ENCODE measurements around the gene TBC1D32. TPM values are rescaled to one million over a fixed set of nuclear protein-coding genes. Genes with fewer than 3 reads are reported as not detected.

The TBC1D32 gene
- total RNA-seq, 1 experiment from 2014 or later = 9.0 TPM

DNA sequence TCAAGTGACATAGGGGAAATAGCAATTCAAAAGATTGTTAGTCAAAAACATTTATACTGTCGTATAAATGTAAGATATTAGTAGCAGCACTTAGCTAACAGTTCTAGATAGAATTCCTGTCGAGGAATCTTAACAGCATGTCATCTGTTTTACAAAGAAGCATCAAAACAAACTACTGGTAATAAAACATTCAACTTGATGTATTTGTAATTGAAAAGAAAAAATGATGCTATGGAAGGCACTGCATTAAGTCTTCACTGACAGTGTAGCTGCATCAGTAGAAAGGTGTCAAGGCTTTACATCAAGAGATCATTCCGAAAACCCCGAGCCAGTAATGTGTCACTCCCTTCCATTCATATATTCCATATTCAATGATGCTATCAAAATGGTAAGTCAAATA, 223.5 kb downstream of the TBC1D32 start:
- no peak overlapping the region for H3K18ac ChIP-seq (ENCODE audit: insufficient read length, low read depth, low read length)
- H3K4me1 Mint-ChIP-seq = peaks cover 4 to 7% of the 10 kb centered on the region in 2 experiments

More for the DNA sequence above, 223.5 kb downstream of the TBC1D32 start:
- H2BK20ac ChIP-seq (ENCODE audit: low read depth, low read length, poor library complexity, severe bottlenecking) = no peak overlapping the region
- H3K4me2 ChIP-seq (ENCODE audit: insufficient read depth, insufficient read length, low read length) = no peak overlapping the region
- no peak overlapping the region for H3T11ph ChIP-seq (ENCODE audit: low read length)
- no peak for TF ChIP-seq CTCF (conservative IDR thresholded peaks at IDR 0.05)
- no peak overlapping the region for H3K27ac ChIP-seq (ENCODE audit: insufficient read length, low read depth, low read length)
- H3K9me3 ChIP-seq (ENCODE audit: control insufficient read depth, low read depth, low read length) = no peaks in the 10 kb centered on the region
- no peaks in the 10 kb centered on the region for H3K27me3 ChIP-seq (ENCODE audit: insufficient read depth, low read length)
- Mint-ChIP-seq H3K4me3 (no peak overlapping the region), H3K27ac (no peak overlapping the region), H3K36me3 (ENCODE audit: insufficient read depth in 1 of 3, low read depth in 3 of 3) (no peaks in the 10 kb centered on the region), H3K27me3 (ENCODE audit: low read depth) (no peaks in the 10 kb centered on the region), H3K9me3 (no peaks in the 10 kb centered on the region)
- no peak overlapping the region for H4K91ac ChIP-seq (ENCODE audit: insufficient read length, low read depth, low read length)
- no peak overlapping the region for H2AFZ ChIP-seq (ENCODE audit: low read length)
- no CpG with 5 or more reads among the region's 4 CpGs for WGBS (ENCODE audit: extremely low coverage, insufficient read length, low lambda C conversion rate)
- H3K23me2 ChIP-seq (ENCODE audit: insufficient read length, low read depth, low read length, poor library complexity, severe bottlenecking) = no peaks in the 10 kb centered on the region
- no peak overlapping the region for H2AK5ac ChIP-seq (ENCODE audit: insufficient read length, low read length)
- H3K14ac ChIP-seq (ENCODE audit: insufficient read depth, low read length) = no peak overlapping the region
- no peak overlapping the region for H4K8ac ChIP-seq (replicated peaks; ENCODE audit: insufficient read length, low read depth, low read length)
- no peaks in the 10 kb centered on the region for H3K79me1 ChIP-seq (ENCODE audit: insufficient read depth, low read depth, low read length, poor library complexity, severe bottlenecking)
- H2BK5ac ChIP-seq (ENCODE audit: insufficient read length, low read length) = no peak overlapping the region
- H2BK15ac ChIP-seq (ENCODE audit: low read depth, low read length) = no peak overlapping the region
- no peak overlapping the region for H3K9ac ChIP-seq (ENCODE audit: extremely low read depth, insufficient read length, low read length)
- H3K56ac ChIP-seq (ENCODE audit: insufficient read length, low read depth, low read length) = no peak overlapping the region
- H4K20me1 ChIP-seq (ENCODE audit: control insufficient read depth, insufficient read depth, insufficient read length) = no peaks in the 10 kb centered on the region
- H2BK120ac ChIP-seq (ENCODE audit: low read depth, low read length, poor library complexity, severe bottlenecking) = no peak overlapping the region
- no peaks in the 10 kb centered on the region for H3K79me2 ChIP-seq (ENCODE audit: insufficient read depth, low read length)
- H2BK12ac ChIP-seq (ENCODE audit: insufficient read length, low read depth, low read length) = no peak overlapping the region
- no peaks in the 10 kb centered on the region for H3K4me1 ChIP-seq (ENCODE audit: insufficient read depth, low read length)
- H3K4ac ChIP-seq (ENCODE audit: low read depth, low read length) = no peak overlapping the region
- no peak overlapping the region for H4K5ac ChIP-seq (ENCODE audit: insufficient read length, low read depth, low read length)
- DNase-seq = no peak
- H3K23ac ChIP-seq (ENCODE audit: insufficient read length, low read depth, low read length) = no peak overlapping the region
